GM12878 (cell line): ENCODE measurements around the gene CACNA1E. TPM values are rescaled to one million over a fixed set of nuclear protein-coding genes. Genes with fewer than 3 reads are reported as not detected.

Source experiments
- ASH2L ChIP-seq: fragments of 300-600, 200-600 bp; sonication (generic); IDR thresholded peaks from 2 replicates; pipeline ENCODE4 v1.6.1; 2017; ENCODE audit warnings: low read depth, mild to moderate bottlenecking, borderline replicate concordance
- POU2F2 ChIP-seq: IDR thresholded peaks from 3 replicates; pipeline ENCODE4 v1.6.1; 2011; ENCODE audit warnings: low read depth, mild to moderate bottlenecking, low read length, borderline replicate concordance
- SIN3A ChIP-seq: IDR thresholded peaks from 2 replicates; pipeline ENCODE4 v1.6.1; 2012; ENCODE audit warnings: low read depth, low read length, improper control_type of control experiment
- SMARCA5 ChIP-seq: fragments of 450-650 bp; IDR thresholded peaks from 2 replicates; pipeline ENCODE4 v1.6.1; 2017; ENCODE audit warnings: mild to moderate bottlenecking
- polyA plus RNA-seq, 11 experiments: library from polyadenylated mRNA; depleted of rRNA in 4 of 11; unstranded in 6 of 11; stranded (reverse) in 5 of 11; fragments of >200 nt; fragmentation: Nextera tagmentation in 4 of 11; fragmentation: Illumina TruSeq in 1 of 11; extraction: Ambion mirVana in 4 of 11; extraction: Trizol in 1 of 11; gene quantifications; 1 replicate in 1 of 11; 2 replicates in 10 of 11; pipeline versions ENCODE4 v1.2.1 to v1.2.3, GENCODE V29; 2011 to 2016; ENCODE audit warnings: inconsistent platforms in 2 of 11, missing spikeins in 2 of 11, low read depth in 1 of 11
- total RNA-seq, 4 experiments: library from RNA; depleted of rRNA in 3 of 4; stranded (reverse); fragments of >200 nt in 3 of 4; fragmentation: Illumina TruSeq in 1 of 4; extraction: Trizol in 1 of 4; gene quantifications; 2 replicates each; pipeline versions ENCODE4 v1.2.1 to v1.2.3, GENCODE V29; 2013 to 2021
- TF ChIP-seq, protein P1 (sequence below): fragments of 450-650 bp; formaldehyde crosslinking; IDR thresholded peaks from 2 replicates; pipeline ENCODE4 v1.4.0; 2020; ENCODE audit warnings: mild to moderate bottlenecking, moderate library complexity
- TF ChIP-seq, protein P2 (sequence below): fragments of 450-650 bp; IDR thresholded peaks from 2 replicates; pipeline ENCODE4 v1.6.1; 2016; ENCODE audit warnings: mild to moderate bottlenecking, moderate library complexity, borderline replicate concordance

CACNA1E gene
- total and polyA plus RNA-seq, 10 of the 15 experiments (the other 5 are each of a cell fraction or from before 2014, with no cell fraction given) = 0.57 to 22.0 (median 8.5) TPM

DNA sequence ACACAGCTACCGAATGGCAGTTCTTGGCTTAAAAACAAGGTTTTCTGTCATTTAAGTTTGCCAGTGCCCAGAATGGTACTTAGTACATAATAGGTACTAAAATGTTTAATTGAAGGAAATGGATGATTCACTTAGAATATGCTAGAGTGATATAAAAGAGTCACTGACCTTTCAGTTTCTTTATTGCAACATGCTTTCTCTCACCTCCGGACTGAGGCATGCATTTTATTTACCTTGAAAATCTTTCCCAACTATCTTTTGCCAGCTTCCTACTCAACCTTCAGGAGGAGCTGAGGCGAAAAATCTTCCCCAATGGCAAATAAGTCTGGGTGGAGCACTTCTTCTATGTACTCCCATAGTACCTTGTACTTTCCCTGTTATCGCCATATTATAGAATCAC is 333.3 kb downstream of the CACNA1E start (continued):
- no peak for TF ChIP-seq POU2F2
- TF ChIP-seq, protein P1, sequence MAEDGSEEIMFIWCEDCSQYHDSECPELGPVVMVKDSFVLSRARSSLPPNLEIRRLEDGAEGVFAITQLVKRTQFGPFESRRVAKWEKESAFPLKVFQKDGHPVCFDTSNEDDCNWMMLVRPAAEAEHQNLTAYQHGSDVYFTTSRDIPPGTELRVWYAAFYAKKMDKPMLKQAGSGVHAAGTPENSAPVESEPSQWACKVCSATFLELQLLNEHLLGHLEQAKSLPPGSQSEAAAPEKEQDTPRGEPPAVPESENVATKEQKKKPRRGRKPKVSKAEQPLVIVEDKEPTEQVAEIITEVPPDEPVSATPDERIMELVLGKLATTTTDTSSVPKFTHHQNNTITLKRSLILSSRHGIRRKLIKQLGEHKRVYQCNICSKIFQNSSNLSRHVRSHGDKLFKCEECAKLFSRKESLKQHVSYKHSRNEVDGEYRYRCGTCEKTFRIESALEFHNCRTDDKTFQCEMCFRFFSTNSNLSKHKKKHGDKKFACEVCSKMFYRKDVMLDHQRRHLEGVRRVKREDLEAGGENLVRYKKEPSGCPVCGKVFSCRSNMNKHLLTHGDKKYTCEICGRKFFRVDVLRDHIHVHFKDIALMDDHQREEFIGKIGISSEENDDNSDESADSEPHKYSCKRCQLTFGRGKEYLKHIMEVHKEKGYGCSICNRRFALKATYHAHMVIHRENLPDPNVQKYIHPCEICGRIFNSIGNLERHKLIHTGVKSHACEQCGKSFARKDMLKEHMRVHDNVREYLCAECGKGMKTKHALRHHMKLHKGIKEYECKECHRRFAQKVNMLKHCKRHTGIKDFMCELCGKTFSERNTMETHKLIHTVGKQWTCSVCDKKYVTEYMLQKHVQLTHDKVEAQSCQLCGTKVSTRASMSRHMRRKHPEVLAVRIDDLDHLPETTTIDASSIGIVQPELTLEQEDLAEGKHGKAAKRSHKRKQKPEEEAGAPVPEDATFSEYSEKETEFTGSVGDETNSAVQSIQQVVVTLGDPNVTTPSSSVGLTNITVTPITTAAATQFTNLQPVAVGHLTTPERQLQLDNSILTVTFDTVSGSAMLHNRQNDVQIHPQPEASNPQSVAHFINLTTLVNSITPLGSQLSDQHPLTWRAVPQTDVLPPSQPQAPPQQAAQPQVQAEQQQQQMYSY (CRISPR knock-in tag) = no peak
- no peak for TF ChIP-seq ASH2L
- TF ChIP-seq SMARCA5 = no peak
- TF ChIP-seq SIN3A = no peak
- TF ChIP-seq, protein P2, sequence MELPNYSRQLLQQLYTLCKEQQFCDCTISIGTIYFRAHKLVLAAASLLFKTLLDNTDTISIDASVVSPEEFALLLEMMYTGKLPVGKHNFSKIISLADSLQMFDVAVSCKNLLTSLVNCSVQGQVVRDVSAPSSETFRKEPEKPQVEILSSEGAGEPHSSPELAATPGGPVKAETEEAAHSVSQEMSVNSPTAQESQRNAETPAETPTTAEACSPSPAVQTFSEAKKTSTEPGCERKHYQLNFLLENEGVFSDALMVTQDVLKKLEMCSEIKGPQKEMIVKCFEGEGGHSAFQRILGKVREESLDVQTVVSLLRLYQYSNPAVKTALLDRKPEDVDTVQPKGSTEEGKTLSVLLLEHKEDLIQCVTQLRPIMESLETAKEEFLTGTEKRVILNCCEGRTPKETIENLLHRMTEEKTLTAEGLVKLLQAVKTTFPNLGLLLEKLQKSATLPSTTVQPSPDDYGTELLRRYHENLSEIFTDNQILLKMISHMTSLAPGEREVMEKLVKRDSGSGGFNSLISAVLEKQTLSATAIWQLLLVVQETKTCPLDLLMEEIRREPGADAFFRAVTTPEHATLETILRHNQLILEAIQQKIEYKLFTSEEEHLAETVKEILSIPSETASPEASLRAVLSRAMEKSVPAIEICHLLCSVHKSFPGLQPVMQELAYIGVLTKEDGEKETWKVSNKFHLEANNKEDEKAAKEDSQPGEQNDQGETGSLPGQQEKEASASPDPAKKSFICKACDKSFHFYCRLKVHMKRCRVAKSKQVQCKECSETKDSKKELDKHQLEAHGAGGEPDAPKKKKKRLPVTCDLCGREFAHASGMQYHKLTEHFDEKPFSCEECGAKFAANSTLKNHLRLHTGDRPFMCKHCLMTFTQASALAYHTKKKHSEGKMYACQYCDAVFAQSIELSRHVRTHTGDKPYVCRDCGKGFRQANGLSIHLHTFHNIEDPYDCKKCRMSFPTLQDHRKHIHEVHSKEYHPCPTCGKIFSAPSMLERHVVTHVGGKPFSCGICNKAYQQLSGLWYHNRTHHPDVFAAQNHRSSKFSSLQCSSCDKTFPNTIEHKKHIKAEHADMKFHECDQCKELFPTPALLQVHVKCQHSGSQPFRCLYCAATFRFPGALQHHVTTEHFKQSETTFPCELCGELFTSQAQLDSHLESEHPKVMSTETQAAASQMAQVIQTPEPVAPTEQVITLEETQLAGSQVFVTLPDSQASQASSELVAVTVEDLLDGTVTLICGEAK = no peak
